ENCODE measurements around the gene RNF115.
"Not testable (repeated sequence)": the region's sequence is repeated elsewhere in the genome, so short reads cannot be mapped to it uniquely, and the experiment has no call there.

Gene RNF115

GRCh38 chr1:145726193-145726592 lies 97.7 kb downstream of the RNF115 start:
- not testable (repeated sequence) for DNase-seq

- DNase-seq, result peak; percentile 21 to 32
Measured at GRCh38 chr1:145720878-145721671, 102.8 kb downstream of the RNF115 start.

- no peak for DNase-seq
Measured at GRCh38 chr1:145720556-145720877, 103.4 kb downstream of the RNF115 start.

- no peak for DNase-seq
Measured at GRCh38 chr1:145719230-145720079, 104.4 kb downstream of the RNF115 start, which contains the start of gene CD160. CD160 (plus strand) TSS chr1:145719499; CDS start chr1:145728328, 8,829 bp downstream.

- not testable (repeated sequence) for DNase-seq
Measured at GRCh38 chr1:145718465-145718864, 105.4 kb downstream of the RNF115 start.

GRCh38 chr1:145717833-145718232 lies 106.1 kb downstream of the RNF115 start:
- no peak for DNase-seq

GRCh38 chr1:145716641-145717345 lies 107.1 kb downstream of the RNF115 start:
- DNase-seq, result no peak

- no peak for DNase-seq
Measured at GRCh38 chr1:145714524-145715111, 109.3 kb downstream of the RNF115 start.

- DNase-seq, result no peak
Measured at GRCh38 chr1:145711213-145711651, 112.7 kb downstream of the RNF115 start.

GRCh38 chr1:145710291-145711027 lies 113.4 kb downstream of the RNF115 start:
- DNase-seq, result no peak

GRCh38 chr1:145708063-145708462 lies 115.8 kb downstream of the RNF115 start:
- no peak for DNase-seq

GRCh38 chr1:145707183-145707867 lies 116.6 kb downstream of the RNF115 start, which contains the start of gene PDZK1:
PDZK1 (minus strand) TSS chr1:145707368; CDS start chr1:145688021, 19,347 bp downstream.
- no peak for DNase-seq

- DNase-seq, result no peak
Measured at GRCh38 chr1:145706086-145706664, 117.7 kb downstream of the RNF115 start.

GRCh38 chr1:145705622-145706021 lies 118.3 kb downstream of the RNF115 start:
- DNase-seq, result no peak

GRCh38 chr1:145702826-145703225 lies 121.1 kb downstream of the RNF115 start:
- no peak for DNase-seq

- no peak for DNase-seq
Measured at GRCh38 chr1:145702052-145702451, 121.8 kb downstream of the RNF115 start.

GRCh38 chr1:145701306-145701862 lies 122.5 kb downstream of the RNF115 start:
- DNase-seq, result no peak

- no peak for DNase-seq
Measured at GRCh38 chr1:145696630-145696960, 127.3 kb downstream of the RNF115 start.

- peak in 1 of 2 donors; percentile 5 for DNase-seq
Measured at GRCh38 chr1:145695821-145696629, 127.9 kb downstream of the RNF115 start.
